ENCODE measurements around the gene CCP110.
"Not testable (repeated sequence)": the region's sequence is repeated elsewhere in the genome, so short reads cannot be mapped to it uniquely, and the experiment has no call there.

The CCP110 gene

GRCh38 chr16:19543278-19543996 is 19.7 kb downstream of the CCP110 start:
- not testable (repeated sequence) for DNase-seq (ENCODE audit: low read depth, low spot score)

DNA sequence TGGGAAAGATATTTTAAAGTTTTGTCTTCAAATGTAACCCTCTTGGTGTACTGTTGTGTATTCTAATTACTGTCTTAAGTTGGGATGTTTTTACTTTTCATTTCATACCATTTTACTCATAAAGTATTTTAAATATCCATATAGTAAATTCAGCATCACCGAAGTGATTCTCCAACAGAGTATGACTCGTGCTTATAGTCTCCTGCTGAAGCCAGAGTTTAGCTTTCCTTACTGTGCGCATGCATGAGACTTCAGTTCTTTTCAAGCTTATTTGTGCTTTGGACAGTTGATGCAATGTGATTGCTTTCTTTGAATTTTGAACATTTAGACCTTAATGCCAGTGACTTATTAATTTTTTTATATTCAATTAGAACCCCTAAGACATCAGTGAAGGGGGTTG is 24.4 kb downstream of the CCP110 start:
- no peak for DNase-seq (ENCODE audit: low read depth, low spot score)

- DNase-seq (ENCODE audit: low read depth, low spot score) = no peak
These were observed 25.9 kb downstream of the CCP110 start for GRCh38 chr16:19549673-19550072.

- peak; percentile 100 for DNase-seq (ENCODE audit: low read depth, low spot score)
These were observed 31.6 kb downstream of the CCP110 start, which contains the start of gene VPS35L for GRCh38 chr16:19555186-19555937. Gene VPS35L (plus strand): TSS chr16:19555703. CDS start chr16:19555730, 27 bp downstream.

DNA sequence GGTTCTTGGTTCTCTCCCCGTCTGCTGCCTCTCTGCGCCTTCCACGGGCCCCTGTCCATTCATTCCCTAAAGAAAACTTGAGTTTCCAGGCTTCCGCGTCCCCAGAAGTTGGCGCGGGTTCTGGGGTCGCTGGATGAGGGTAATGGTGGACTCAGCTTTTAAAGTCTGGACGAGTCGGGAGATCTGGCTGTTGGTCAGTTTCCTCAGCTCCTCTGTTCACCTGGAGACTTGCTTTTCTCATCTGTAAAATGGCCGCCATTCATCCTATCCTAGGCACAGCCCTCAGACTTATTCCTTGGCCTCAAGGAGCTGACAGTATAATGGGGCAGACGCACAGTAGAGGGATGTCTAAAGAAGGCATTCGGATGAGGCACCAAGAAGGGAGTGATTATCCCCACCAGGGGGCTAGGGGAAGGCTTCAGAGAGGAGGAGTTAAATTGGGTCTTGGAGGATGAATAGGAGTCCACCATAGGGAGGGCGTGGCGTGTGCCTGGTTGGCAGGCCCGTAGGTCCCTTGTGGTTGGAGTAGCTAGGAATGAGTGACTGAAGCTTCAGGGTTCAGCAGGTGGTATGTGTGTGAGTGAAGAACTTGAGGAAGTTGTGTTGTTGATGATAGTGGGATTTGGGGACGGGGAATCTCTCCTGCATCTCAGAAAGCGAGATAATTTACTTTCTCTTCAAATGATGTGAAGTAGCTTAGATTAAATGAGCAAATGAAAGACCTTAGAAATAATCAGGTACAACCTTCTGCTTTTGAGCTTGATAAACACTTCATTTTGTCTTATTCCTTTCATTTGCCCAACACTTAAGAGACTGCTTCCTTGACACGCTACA is 32.4 kb downstream of the CCP110 start:
- peak; percentile 98 for DNase-seq (ENCODE audit: low read depth, low spot score)

DNA sequence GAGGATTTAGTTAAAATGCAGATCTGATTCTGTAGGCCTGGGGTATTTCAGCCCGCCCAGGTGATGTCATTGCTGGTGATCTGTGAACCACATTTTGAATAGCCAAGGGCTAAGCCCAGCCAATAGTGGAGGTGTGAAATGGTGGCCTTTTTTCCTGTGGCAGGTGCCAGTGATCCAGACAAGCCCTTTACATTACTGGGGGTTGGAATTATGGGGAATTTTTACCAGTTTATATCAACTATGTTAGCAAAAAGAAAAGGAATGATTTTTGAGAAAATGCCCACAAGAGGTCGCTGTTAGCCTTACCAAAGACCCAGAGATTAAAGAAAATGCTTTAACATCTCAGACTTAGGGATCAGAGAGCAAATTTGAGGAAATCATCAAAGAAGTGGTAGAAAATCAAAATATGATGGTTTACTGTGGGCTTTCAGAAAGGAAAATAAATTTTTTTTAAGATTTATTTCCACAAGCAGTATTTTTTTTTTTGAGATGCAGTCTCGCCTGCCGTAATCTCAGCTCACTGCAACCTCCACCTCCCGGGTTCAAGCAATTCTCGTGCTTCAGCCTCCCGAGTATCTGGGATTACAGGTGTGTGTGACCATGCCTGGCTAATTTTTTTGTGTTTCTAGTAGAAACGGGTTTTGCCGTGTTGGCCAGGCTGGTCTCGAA is 35.6 kb downstream of the CCP110 start:
- peak; percentile 60 for DNase-seq (ENCODE audit: low read depth, low spot score)

- DNase-seq (ENCODE audit: low read depth, low spot score) = no peak
These were observed 36.3 kb downstream of the CCP110 start for GRCh38 chr16:19560078-19560477.

DNA sequence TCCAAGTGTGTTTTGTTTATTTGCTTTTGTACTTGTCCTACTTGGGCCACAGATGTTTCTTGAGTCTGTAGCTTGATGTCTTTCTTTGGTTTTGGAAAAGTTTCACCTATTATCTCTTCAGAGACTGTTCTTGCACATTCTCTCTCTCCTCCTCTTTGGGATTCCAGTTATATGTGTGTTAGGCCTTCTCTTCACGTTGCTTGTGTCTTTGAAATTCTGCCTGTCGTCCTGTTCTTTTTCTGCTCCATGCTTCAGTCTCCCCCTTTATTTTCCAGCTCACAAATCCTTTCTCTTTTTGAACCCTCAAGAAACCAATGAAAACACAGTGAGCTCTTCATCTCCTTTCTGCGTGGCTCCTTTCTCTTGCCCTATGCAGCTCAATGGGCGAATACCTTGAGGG is 39.6 kb downstream of the CCP110 start:
- no peak for DNase-seq (ENCODE audit: low read depth, low spot score)

DNA sequence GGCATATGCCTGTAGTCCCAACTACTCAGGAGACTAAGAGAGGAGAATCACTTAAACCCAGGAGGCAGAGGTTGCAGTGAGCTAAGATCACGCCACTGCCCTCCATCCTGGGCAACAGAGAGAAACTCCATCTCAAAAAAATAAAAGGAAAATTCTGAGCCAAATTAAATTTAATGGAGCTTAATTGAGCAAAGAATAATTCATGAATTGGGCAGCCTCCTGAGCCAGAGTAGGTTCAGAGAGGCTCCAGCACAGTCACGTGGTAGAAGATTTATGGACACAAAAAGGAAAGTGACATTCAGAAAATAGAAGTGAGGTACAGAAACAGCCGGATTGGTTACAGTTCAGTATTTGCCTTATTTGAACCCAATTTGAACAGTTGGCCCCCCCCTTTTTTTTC is 42.6 kb downstream of the CCP110 start:
- DNase-seq (ENCODE audit: low read depth, low spot score) = no peak

- DNase-seq (ENCODE audit: low read depth, low spot score) = no peak
These were observed 43.8 kb downstream of the CCP110 start for GRCh38 chr16:19567560-19567959.

DNA sequence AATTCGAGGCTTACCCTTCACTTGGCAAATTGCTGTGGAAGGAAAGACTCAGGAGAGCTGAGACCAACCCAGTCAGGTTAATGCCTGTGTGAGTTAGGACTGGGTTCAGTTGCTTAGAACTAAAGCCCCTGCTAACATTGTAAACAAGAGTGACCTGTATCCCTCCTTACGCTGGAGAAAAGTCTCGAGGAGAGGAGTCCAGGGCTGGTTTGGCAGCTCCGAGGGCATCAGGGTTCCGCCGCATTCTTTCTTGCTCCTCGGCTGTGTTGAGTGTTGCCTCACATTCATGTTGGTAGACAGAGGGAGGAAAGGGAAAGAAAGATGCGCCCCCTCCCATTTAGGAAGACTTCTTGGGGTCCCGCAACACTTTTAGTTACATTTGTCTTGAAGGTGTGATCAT is 50.3 kb downstream of the CCP110 start:
- no peak for DNase-seq (ENCODE audit: low read depth, low spot score)

- no peak for DNase-seq (ENCODE audit: low read depth, low spot score)
These were observed 50.9 kb downstream of the CCP110 start for GRCh38 chr16:19574615-19575014.

GRCh38 chr16:19578378-19578971 is 54.7 kb downstream of the CCP110 start:
- DNase-seq (ENCODE audit: low read depth, low spot score) = no peak

GRCh38 chr16:19582050-19582831 is 58.5 kb downstream of the CCP110 start:
- DNase-seq (ENCODE audit: low read depth, low spot score) = no peak

DNA sequence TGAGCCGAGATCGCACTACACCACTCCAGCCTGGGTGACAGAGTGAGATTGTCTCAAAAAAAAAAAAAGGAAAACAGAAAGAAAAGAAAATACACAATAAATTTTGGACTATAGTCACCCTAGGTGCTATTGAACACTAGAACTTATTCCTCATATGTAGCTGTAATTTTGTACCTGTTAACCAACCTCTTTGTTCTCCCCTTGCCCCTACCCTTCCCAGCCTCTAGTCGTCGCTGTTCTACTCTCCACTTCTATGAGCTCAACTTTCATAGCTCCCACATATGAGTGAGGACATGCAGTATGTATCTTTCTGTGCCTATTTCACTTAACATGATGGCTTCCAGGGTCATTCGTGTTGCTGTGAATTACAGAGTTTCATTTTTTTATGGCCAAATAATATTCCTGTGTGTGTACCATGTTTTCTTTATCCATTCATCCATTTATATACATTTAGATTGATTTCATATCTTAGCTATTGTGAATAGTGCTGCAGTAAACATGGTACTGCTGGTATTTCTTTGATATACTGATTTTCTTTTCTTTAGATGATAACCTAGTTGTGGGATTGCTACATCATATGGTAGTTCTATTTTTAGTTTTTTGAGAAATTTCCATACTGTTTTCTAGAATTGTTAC is 60.0 kb downstream of the CCP110 start:
- DNase-seq (ENCODE audit: low read depth, low spot score) = peak; percentile 39

- DNase-seq (ENCODE audit: low read depth, low spot score) = no peak
These were observed 64.9 kb downstream of the CCP110 start for GRCh38 chr16:19588661-19589060.

GRCh38 chr16:19589106-19589505 is 65.4 kb downstream of the CCP110 start:
- no peak for DNase-seq (ENCODE audit: low read depth, low spot score)

GRCh38 chr16:19589771-19590302 is 66.1 kb downstream of the CCP110 start:
- DNase-seq (ENCODE audit: low read depth, low spot score) = no peak

- DNase-seq (ENCODE audit: low read depth, low spot score) = peak; percentile 71
These were observed 71.5 kb downstream of the CCP110 start for GRCh38 chr16:19595043-19595767.

Measured in ELF-1 (cell line).